NCI-H82 (cell line): ENCODE measurements around the gene TIMP2.
A peak's percentile ranks its signal among the peaks of the same experiment; 100 is the strongest.
"Not testable (repeated sequence)": the region's sequence is repeated elsewhere in the genome, so short reads cannot be mapped to it uniquely, and the experiment has no call there.

ENCODE experiments used
- DNase-seq: peaks from one replicate; lab custom pipeline; 2025; lab: John Stamatoyannopoulos, UW

The TIMP2 gene

GRCh38 chr17:78933025-78933958 is 8.1 kb upstream of the TIMP2 start:
- DNase-seq: peak; percentile 40

- no peak for DNase-seq
Observed at GRCh38 chr17:78929908-78930775, 5.0 kb upstream of the TIMP2 start.

- DNase-seq: peak; percentile 20
Observed at GRCh38 chr17:78925662-78926555, 722 bp upstream of the TIMP2 start.

- peak; percentile 41 for DNase-seq
Observed at GRCh38 chr17:78924481-78925151, 571 bp downstream of the TIMP2 start.

GRCh38 chr17:78923660-78924453 is 1.3 kb downstream of the TIMP2 start:
- DNase-seq: peak; percentile 53

- no peak for DNase-seq
Observed at GRCh38 chr17:78922816-78923498, 2.2 kb downstream of the TIMP2 start.

GRCh38 chr17:78921437-78921971 is 3.7 kb downstream of the TIMP2 start:
- peak; percentile 39 for DNase-seq

- no peak for DNase-seq
Observed at GRCh38 chr17:78920528-78920927, 4.7 kb downstream of the TIMP2 start.

GRCh38 chr17:78919861-78920450 is 5.2 kb downstream of the TIMP2 start:
- no peak for DNase-seq

GRCh38 chr17:78918979-78919378 is 6.2 kb downstream of the TIMP2 start:
- no peak for DNase-seq

- no peak for DNase-seq
Observed at GRCh38 chr17:78917451-78918275, 7.5 kb downstream of the TIMP2 start.

GRCh38 chr17:78915872-78916632 is 9.1 kb downstream of the TIMP2 start:
- no peak for DNase-seq

GRCh38 chr17:78913115-78913514 is 12.1 kb downstream of the TIMP2 start:
- no peak for DNase-seq

GRCh38 chr17:78912082-78912481 is 13.1 kb downstream of the TIMP2 start:
- DNase-seq: no peak

- DNase-seq: not testable (repeated sequence)
Observed at GRCh38 chr17:78911543-78911942, 13.6 kb downstream of the TIMP2 start.

- DNase-seq: no peak
Observed at GRCh38 chr17:78910497-78911284, 14.5 kb downstream of the TIMP2 start.

GRCh38 chr17:78908426-78908825 is 16.8 kb downstream of the TIMP2 start:
- DNase-seq: no peak
